Measurements from ENCODE around the gene NOL6. TPM values are rescaled to one million over a fixed set of nuclear protein-coding genes. Genes with fewer than 3 reads are reported as not detected.

The NOL6 gene, protein sequence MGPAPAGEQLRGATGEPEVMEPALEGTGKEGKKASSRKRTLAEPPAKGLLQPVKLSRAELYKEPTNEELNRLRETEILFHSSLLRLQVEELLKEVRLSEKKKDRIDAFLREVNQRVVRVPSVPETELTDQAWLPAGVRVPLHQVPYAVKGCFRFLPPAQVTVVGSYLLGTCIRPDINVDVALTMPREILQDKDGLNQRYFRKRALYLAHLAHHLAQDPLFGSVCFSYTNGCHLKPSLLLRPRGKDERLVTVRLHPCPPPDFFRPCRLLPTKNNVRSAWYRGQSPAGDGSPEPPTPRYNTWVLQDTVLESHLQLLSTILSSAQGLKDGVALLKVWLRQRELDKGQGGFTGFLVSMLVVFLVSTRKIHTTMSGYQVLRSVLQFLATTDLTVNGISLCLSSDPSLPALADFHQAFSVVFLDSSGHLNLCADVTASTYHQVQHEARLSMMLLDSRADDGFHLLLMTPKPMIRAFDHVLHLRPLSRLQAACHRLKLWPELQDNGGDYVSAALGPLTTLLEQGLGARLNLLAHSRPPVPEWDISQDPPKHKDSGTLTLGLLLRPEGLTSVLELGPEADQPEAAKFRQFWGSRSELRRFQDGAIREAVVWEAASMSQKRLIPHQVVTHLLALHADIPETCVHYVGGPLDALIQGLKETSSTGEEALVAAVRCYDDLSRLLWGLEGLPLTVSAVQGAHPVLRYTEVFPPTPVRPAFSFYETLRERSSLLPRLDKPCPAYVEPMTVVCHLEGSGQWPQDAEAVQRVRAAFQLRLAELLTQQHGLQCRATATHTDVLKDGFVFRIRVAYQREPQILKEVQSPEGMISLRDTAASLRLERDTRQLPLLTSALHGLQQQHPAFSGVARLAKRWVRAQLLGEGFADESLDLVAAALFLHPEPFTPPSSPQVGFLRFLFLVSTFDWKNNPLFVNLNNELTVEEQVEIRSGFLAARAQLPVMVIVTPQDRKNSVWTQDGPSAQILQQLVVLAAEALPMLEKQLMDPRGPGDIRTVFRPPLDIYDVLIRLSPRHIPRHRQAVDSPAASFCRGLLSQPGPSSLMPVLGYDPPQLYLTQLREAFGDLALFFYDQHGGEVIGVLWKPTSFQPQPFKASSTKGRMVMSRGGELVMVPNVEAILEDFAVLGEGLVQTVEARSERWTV
- total RNA-seq (2021; ENCODE audit: unreplicated experiment) (36.4 TPM), Bru-seq, nascent RNA (percentile 77 among the genes with signal in this experiment), BruChase-seq, experiment 1, labeled RNA remaining after a 6-hour chase (percentile 83 among the genes with signal in this experiment), BruChase-seq, experiment 2, labeled RNA remaining after a 2-hour chase (percentile 82 among the genes with signal in this experiment)
- 19.3 and 19.6 TPM in 2 replicates for polyA plus RNA-seq (2012)
- long read RNA-seq, partial matches to known transcripts = 17 of 30 reads
- long read RNA-seq, other reads (novel, unspliced or antisense) = 11 of 30 reads

DNA sequence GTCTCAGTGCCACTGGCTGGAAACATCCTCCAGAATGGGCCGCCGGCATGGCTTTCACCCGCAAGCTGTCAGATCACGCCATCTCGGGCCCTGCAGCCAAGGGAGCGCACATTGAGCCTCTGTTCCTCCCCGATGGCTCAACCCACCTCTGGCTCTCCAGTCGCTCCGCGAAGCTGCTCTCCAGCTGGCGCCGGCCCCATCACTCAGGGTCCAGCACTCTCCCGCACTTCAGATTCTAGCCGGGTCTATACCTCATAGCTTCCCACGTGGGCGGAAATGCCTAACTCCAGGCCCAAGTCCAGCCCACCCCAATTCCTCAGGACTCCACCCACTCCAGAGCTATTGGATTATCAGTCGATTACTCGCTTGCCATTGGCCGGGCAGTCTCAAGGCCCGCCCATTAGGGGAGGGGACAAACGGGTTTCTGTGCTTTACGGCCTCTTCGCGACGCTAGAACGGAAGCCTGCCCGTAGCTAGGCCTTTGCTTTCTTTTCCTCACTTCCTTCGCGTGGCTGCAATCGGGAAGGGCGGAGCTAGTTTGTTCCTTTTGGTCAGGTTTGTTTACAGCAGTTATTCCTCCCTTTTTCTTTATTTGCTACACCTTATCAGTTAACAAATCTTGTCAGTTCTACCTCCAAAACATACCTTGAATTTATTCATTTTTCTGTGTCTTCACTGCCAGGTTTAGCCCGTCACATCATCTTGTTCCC is at the start of gene NOL6:
TSS of gene NOL6 (minus strand) at position 282 of the 710 bp plus-strand sequence. CDS start at position 200, 82 bp downstream.
- peak within 1 kb of the TSS; percentile 75 for H3K9ac ChIP-seq (ENCODE audit: low read length)
- CTCF ChIA-PET = interaction anchor here (0.6 to 4.1 kb wide), 14 partner anchors 9 to 248 kb away, joined by 3 to 24 read pairs (median 4); partner anchors contain the start of gene NFX1
- peaks cover 8 to 16% of the 10 kb centered on the region in 2 experiments; a peak in 3 of 4 replicates for H3K4me1 ChIP-seq (ENCODE audit: control insufficient read depth in 1 of 2, insufficient read depth in 2 of 2, low read length in 2 of 2)
- intact Hi-C loops (cut with micrococcal nuclease) = no loop called here
- peak within 1 kb of the TSS; percentile 90 to 92 for H3K4me3 ChIP-seq (replicated peaks in 1 of 2; ENCODE audit: low read depth in 1 of 2, low read length in 2 of 2)
- BruUV-seq (replicated peaks) = no TSS peak
- RAD21 ChIA-PET (ENCODE audit: low non-redundant PET in 1 of 2, low total read pairs in 2 of 2, uncharacterized antibody in 2 of 2, unreplicated experiment in 2 of 2) = interaction anchor here in 1 of 2 experiments (0.6 to 1.0 kb wide), 2 partner anchors 19 to 98 kb away, joined by 3 read pairs; no protein-coding TSS in a partner anchor
- H3K79me2 ChIP-seq (ENCODE audit: insufficient read depth, low read length) = peaks cover 39% of the 10 kb centered on the region
- ATAC-seq (peak; percentile 100), DNase-seq (ENCODE audit: low read depth, low spot score) (peak; percentile 99)
- H3K27me3 ChIP-seq (ENCODE audit: insufficient read depth, low read length) = no peaks in the 10 kb centered on the region
- peaks cover 14 to 26% of the 10 kb centered on the region in 2 experiments; a peak in 3 of 4 replicates for H3K36me3 ChIP-seq (ENCODE audit: control insufficient read depth in 1 of 2, insufficient read depth in 2 of 2, low read length in 2 of 2)
- H2AFZ ChIP-seq (ENCODE audit: low read depth, low read length, poor library complexity, severe bottlenecking) = no peak within 1 kb of the TSS
- no peaks in the 10 kb centered on the region for H3K9me3 ChIP-seq (ENCODE audit: control insufficient read depth in 1 of 2, insufficient read depth in 1 of 2, low read depth in 1 of 2, low read length in 2 of 2)
- H3K27ac ChIP-seq (ENCODE audit: low read depth, low read length) = peak within 1 kb of the TSS; percentile 27
- no peaks in the 10 kb centered on the region for H3K9me2 ChIP-seq (ENCODE audit: insufficient read depth)
- H4K20me1 ChIP-seq (ENCODE audit: insufficient read depth) = no peaks in the 10 kb centered on the region
- POLR2A ChIA-PET = interaction anchor here (0.7 to 1.6 kb wide), 18 partner anchors 9 to 449 kb away, joined by 3 to 27 read pairs (median 4); partner anchors contain the start of genes AQP3, DNAJA1 and NFX1
- peak within 1 kb of the TSS; percentile 81 for H3K4me2 ChIP-seq (ENCODE audit: low read length)
- TF ChIP-seq, protein P1, sequence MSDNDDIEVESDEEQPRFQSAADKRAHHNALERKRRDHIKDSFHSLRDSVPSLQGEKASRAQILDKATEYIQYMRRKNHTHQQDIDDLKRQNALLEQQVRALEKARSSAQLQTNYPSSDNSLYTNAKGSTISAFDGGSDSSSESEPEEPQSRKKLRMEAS (IDR thresholded peaks at IDR 0.05) = peak; percentile 99
- TF ChIP-seq JUND (IDR thresholded peaks at IDR 0.05) (no peak), FOSL1 (IDR thresholded peaks at IDR 0.05; ENCODE audit: low read depth) (no peak), SRF (IDR thresholded peaks at IDR 0.05; ENCODE audit: low read depth) (no peak), YY1 (IDR thresholded peaks at IDR 0.05; ENCODE audit: extremely low read depth, insufficient replicate concordance, low read depth, low read length) (peak; percentile 39), RAD21 (IDR thresholded peaks at IDR 0.05; ENCODE audit: low read depth) (no peak), POLR2A (IDR thresholded peaks at IDR 0.05; ENCODE audit: borderline replicate concordance, extremely low read depth, insufficient read depth, insufficient read length) (peak; percentile 54), TCF7L2 (IDR thresholded peaks at IDR 0.05; ENCODE audit: borderline replicate concordance, extremely low read depth, insufficient read depth, insufficient read length) (no peak), ZNF274 (IDR thresholded peaks at IDR 0.05; ENCODE audit: low read depth, low read length) (no peak), POLR2AphosphoS5 (IDR thresholded peaks at IDR 0.05; ENCODE audit: low read depth, low read length) (peak; percentile 87), SIN3A (IDR thresholded peaks at IDR 0.05; ENCODE audit: low read depth) (peak; percentile 99), ELF1 (IDR thresholded peaks at IDR 0.05; ENCODE audit: borderline replicate concordance, low read depth) (peak; percentile 62), EGR1 (IDR thresholded peaks at IDR 0.05; ENCODE audit: low read depth) (peak; percentile 29; the same call in 1 of the 2 replicates)
- TF ChIP-seq, protein P2, sequence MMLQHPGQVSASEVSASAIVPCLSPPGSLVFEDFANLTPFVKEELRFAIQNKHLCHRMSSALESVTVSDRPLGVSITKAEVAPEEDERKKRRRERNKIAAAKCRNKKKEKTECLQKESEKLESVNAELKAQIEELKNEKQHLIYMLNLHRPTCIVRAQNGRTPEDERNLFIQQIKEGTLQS (IDR thresholded peaks at IDR 0.05) = no peak
- TF ChIP-seq, protein P3, sequence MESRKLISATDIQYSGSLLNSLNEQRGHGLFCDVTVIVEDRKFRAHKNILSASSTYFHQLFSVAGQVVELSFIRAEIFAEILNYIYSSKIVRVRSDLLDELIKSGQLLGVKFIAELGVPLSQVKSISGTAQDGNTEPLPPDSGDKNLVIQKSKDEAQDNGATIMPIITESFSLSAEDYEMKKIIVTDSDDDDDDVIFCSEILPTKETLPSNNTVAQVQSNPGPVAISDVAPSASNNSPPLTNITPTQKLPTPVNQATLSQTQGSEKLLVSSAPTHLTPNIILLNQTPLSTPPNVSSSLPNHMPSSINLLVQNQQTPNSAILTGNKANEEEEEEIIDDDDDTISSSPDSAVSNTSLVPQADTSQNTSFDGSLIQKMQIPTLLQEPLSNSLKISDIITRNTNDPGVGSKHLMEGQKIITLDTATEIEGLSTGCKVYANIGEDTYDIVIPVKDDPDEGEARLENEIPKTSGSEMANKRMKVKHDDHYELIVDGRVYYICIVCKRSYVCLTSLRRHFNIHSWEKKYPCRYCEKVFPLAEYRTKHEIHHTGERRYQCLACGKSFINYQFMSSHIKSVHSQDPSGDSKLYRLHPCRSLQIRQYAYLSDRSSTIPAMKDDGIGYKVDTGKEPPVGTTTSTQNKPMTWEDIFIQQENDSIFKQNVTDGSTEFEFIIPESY (IDR thresholded peaks at IDR 0.05; ENCODE audit: extremely low read depth, insufficient replicate concordance, low read length) = no peak

All from HCT116 (cell line).